ENCODE results near the gene FRRS1.

The FRRS1 gene

DNA sequence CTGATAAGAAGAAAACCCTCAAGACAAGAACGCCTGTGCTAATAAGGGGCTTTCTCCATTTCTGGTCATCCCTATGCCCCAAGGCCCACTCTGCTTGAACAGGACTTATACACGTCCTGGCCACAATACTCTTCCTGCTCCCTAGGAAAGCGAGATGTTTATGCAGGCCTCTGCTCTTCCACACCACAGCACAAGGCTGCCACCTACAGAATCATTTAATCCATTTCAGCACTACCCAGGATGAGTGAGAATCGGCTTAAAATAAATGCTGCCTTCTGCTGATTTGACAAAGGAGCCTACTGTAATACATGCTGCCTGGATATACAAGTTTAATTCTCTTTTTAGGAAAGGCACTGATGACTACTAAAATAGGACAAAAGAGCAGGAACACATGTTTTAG is 29.4 kb downstream of the FRRS1 start:
- Histone ChIP-seq H3K9ac (ENCODE audit: low read length in 5 of 5) (no peak overlapping the region), H3K9me3 (ENCODE audit: control insufficient read depth in 5 of 5, low read length in 5 of 5) (no peaks in the 10 kb centered on the region), H3K27ac (ENCODE audit: low read depth, low read length) (no peak overlapping the region), H3K4me1 (ENCODE audit: control insufficient read depth in 5 of 5, insufficient read depth in 5 of 5, low read length in 5 of 5) (no peaks in the 10 kb centered on the region), H3K36me3 (ENCODE audit: control insufficient read depth in 5 of 5, insufficient read depth in 5 of 5, low read length in 5 of 5) (peaks cover 2 to 14% (median 8%) of the 10 kb centered on the region in 5 donors), H3K4me3 (ENCODE audit: low read depth in 1 of 5, low read length in 5 of 5) (no peak overlapping the region), H3K27me3 (ENCODE audit: control insufficient read depth in 5 of 5, insufficient read depth in 4 of 5, low read length in 5 of 5) (no peaks in the 10 kb centered on the region)

DNA sequence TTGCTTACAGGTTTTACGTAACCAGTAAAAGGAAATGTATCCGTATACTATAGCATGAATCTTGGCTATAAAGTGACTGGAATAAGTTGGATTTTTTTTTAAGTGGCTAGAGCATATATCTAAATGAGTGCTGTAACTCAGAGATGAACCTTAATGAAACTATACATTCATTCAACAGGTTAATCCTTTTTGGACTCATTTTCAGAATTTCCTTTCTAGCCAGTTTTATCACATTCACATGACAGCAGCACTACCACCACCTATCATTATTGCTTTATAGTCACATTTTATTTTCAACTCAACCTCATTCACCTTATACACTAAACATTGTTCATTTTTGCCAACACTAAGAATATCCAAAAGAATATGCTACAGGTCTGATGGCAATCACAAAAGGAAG is 30.6 kb downstream of the FRRS1 start:
- peaks cover 0 to 11% (median 3%) of the 10 kb centered on the region in 5 donors for H3K36me3 ChIP-seq (ENCODE audit: control insufficient read depth in 5 of 5, insufficient read depth in 5 of 5, low read length in 5 of 5)
- no peaks in the 10 kb centered on the region for H3K9me3 ChIP-seq (ENCODE audit: control insufficient read depth in 5 of 5, low read length in 5 of 5)
- H3K27me3 ChIP-seq (ENCODE audit: control insufficient read depth in 5 of 5, insufficient read depth in 4 of 5, low read length in 5 of 5), result no peaks in the 10 kb centered on the region
- H3K27ac ChIP-seq (ENCODE audit: low read depth, low read length), result no peak overlapping the region
- no peaks in the 10 kb centered on the region for H3K4me1 ChIP-seq (ENCODE audit: control insufficient read depth in 5 of 5, insufficient read depth in 5 of 5, low read length in 5 of 5)
- H3K9ac ChIP-seq (ENCODE audit: low read length in 5 of 5), result no peak overlapping the region
- H3K4me3 ChIP-seq (ENCODE audit: low read depth in 1 of 5, low read length in 5 of 5), result no peak overlapping the region

DNA sequence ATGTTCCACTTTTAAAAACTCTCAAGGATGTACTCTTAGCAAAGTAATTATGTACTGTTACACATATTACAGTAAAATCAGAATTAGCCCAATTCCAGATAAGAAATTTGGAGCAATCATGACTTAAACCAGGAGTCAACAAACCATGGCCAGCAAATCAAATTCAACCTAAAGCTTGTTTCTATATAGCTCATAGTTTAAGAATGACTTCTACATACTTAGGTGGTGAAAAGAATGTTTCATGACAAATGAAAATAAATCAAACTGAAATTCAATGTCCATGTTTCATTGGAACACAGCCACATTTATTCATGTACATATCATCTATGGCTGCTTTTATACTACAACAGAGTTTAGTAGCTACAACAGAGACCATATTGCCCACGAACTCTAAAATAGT is 35.1 kb downstream of the FRRS1 start:
- no peaks in the 10 kb centered on the region for H3K9me3 ChIP-seq (ENCODE audit: control insufficient read depth in 5 of 5, low read length in 5 of 5)
- no peak overlapping the region for H3K27ac ChIP-seq (ENCODE audit: low read depth, low read length)
- peaks cover 0 to 4% (median 0%) of the 10 kb centered on the region in 5 donors for H3K36me3 ChIP-seq (ENCODE audit: control insufficient read depth in 5 of 5, insufficient read depth in 5 of 5, low read length in 5 of 5)
- no peak overlapping the region for H3K9ac ChIP-seq (ENCODE audit: low read length in 5 of 5)
- no peak overlapping the region for H3K4me3 ChIP-seq (ENCODE audit: low read depth in 1 of 5, low read length in 5 of 5)
- H3K27me3 ChIP-seq (ENCODE audit: control insufficient read depth in 5 of 5, insufficient read depth in 4 of 5, low read length in 5 of 5), result no peaks in the 10 kb centered on the region
- peaks cover 2 to 33% (median 15%) of the 10 kb centered on the region in 5 donors for H3K4me1 ChIP-seq (ENCODE audit: control insufficient read depth in 5 of 5, insufficient read depth in 5 of 5, low read length in 5 of 5)

DNA sequence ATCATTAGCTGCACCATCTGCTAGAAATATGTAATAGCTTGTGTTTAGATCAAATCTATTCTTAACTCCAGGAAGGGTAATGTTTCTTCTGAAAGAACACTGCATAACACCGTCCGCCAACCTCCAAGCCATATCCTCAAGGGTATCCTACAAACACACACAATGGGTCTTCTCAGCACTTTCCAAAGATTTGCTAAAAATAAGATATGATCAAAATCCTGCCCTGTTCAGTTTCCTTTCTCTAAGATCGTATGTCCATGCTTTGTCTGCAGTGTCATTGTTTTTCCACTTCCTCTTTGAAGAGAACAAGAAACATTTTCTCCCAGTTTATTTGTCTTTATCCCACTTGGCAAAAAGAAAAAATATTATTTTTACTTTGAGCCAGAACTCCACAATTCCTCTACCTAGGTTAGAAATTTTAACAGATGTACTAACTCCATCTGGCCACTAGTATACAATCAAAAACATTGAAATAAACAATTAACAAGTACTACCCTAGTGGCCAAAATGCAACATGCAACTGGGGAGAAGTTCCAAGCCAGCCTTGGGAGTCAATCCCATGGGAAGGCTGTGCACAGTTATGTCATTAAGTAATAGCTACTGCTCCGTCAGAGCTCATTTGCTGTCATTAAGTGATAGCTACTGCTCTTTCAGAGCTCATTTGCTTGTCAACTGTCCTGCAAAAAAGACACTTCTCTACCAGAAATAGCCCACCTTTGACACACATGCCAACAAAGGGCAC is 37.8 kb downstream of the FRRS1 start:
- Histone ChIP-seq H3K27ac (ENCODE audit: low read depth, low read length) (peak overlapping the region; percentile 34), H3K27me3 (ENCODE audit: control insufficient read depth in 5 of 5, insufficient read depth in 4 of 5, low read length in 5 of 5) (no peaks in the 10 kb centered on the region), H3K4me3 (ENCODE audit: low read depth in 1 of 5, low read length in 5 of 5) (peak overlapping the region in 2 of 5 donors; percentile 24 to 28), H3K9ac (ENCODE audit: low read length in 5 of 5) (no peak overlapping the region), H3K9me3 (ENCODE audit: control insufficient read depth in 5 of 5, low read length in 5 of 5) (no peaks in the 10 kb centered on the region), H3K36me3 (ENCODE audit: control insufficient read depth in 5 of 5, insufficient read depth in 5 of 5, low read length in 5 of 5) (peaks cover 0 to 4% (median 3%) of the 10 kb centered on the region in 5 donors), H3K4me1 (ENCODE audit: control insufficient read depth in 5 of 5, insufficient read depth in 5 of 5, low read length in 5 of 5) (peaks cover 2 to 33% (median 15%) of the 10 kb centered on the region in 5 donors)

DNA sequence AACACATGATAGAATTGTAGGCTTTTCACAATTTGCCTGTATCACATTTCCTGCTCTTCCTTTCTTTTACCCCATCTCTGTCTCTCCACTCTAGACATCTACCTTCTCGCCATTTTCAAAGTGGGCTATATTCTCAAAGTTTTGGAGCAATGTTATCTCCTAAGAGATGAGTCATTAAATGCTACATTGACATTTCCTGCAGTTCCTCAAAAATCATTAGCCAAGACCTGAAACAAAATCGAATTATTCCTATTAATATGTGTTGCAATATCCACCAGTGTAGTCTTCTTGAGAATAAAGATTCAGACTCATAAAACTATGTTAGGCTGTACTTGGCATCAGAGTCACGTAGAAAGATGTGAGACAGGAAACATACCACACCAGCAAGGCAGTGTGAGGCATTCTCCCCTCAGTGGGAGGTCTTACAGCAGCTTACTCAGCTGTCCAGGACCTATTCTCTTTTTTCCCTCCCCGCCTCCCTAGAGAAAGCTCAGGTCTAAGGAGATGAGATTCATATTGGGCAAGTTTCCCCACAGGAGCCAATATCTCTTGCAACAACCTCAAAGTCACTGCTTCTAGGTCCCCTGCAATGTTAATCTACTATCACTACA is 38.8 kb downstream of the FRRS1 start:
- peak overlapping the region in 3 of 5 donors; percentile 24 to 32 (median 28) for H3K4me3 ChIP-seq (ENCODE audit: low read depth in 1 of 5, low read length in 5 of 5)
- H3K36me3 ChIP-seq (ENCODE audit: control insufficient read depth in 5 of 5, insufficient read depth in 5 of 5, low read length in 5 of 5), result peaks cover 0 to 3% (median 0%) of the 10 kb centered on the region in 5 donors
- no peak overlapping the region for H3K9ac ChIP-seq (ENCODE audit: low read length in 5 of 5)
- H3K4me1 ChIP-seq (ENCODE audit: control insufficient read depth in 5 of 5, insufficient read depth in 5 of 5, low read length in 5 of 5), result peaks cover 2 to 33% (median 15%) of the 10 kb centered on the region in 5 donors
- no peaks in the 10 kb centered on the region for H3K9me3 ChIP-seq (ENCODE audit: control insufficient read depth in 5 of 5, low read length in 5 of 5)
- H3K27me3 ChIP-seq (ENCODE audit: control insufficient read depth in 5 of 5, insufficient read depth in 4 of 5, low read length in 5 of 5), result no peaks in the 10 kb centered on the region
- H3K27ac ChIP-seq (ENCODE audit: low read depth, low read length), result peak overlapping the region; percentile 34

GRCh38 chr1:99726818-99727217 is 39.6 kb downstream of the FRRS1 start:
- Histone ChIP-seq H3K4me1 (ENCODE audit: control insufficient read depth in 5 of 5, insufficient read depth in 5 of 5, low read length in 5 of 5) (peaks cover 2 to 33% (median 15%) of the 10 kb centered on the region in 5 donors), H3K27me3 (ENCODE audit: control insufficient read depth in 5 of 5, insufficient read depth in 4 of 5, low read length in 5 of 5) (no peaks in the 10 kb centered on the region), H3K27ac (ENCODE audit: low read depth, low read length) (no peak overlapping the region), H3K36me3 (ENCODE audit: control insufficient read depth in 5 of 5, insufficient read depth in 5 of 5, low read length in 5 of 5) (peaks cover 0 to 3% (median 0%) of the 10 kb centered on the region in 5 donors), H3K4me3 (ENCODE audit: low read depth in 1 of 5, low read length in 5 of 5) (no peak overlapping the region), H3K9ac (ENCODE audit: low read length in 5 of 5) (no peak overlapping the region), H3K9me3 (ENCODE audit: control insufficient read depth in 5 of 5, low read length in 5 of 5) (no peaks in the 10 kb centered on the region)

DNA sequence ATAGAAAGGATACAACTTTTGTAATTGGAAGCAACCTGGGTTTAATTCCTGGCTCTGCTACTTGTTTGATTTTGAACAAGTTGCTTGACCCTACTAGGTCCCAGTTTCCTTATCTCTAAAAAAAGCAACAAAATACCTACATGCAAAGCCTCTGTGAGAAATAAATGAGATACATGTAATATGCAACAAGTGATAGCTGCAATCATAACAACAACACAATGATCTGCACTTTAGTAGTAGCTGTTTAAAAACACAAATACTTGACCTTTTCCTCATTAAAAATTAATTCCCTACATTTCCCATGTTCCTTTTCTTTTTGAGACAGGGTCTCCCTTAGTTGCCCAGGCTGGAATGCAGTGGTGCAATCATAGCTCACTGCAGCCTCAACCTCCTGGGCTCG is 40.0 kb downstream of the FRRS1 start:
- Histone ChIP-seq H3K4me1 (ENCODE audit: control insufficient read depth in 5 of 5, insufficient read depth in 5 of 5, low read length in 5 of 5) (peaks cover 2 to 33% (median 15%) of the 10 kb centered on the region in 5 donors), H3K9me3 (ENCODE audit: control insufficient read depth in 5 of 5, low read length in 5 of 5) (no peaks in the 10 kb centered on the region), H3K27ac (ENCODE audit: low read depth, low read length) (no peak overlapping the region), H3K27me3 (ENCODE audit: control insufficient read depth in 5 of 5, insufficient read depth in 4 of 5, low read length in 5 of 5) (no peaks in the 10 kb centered on the region), H3K9ac (ENCODE audit: low read length in 5 of 5) (no peak overlapping the region), H3K36me3 (ENCODE audit: control insufficient read depth in 5 of 5, insufficient read depth in 5 of 5, low read length in 5 of 5) (peaks cover 0 to 3% (median 0%) of the 10 kb centered on the region in 5 donors), H3K4me3 (ENCODE audit: low read depth in 1 of 5, low read length in 5 of 5) (no peak overlapping the region)

DNA sequence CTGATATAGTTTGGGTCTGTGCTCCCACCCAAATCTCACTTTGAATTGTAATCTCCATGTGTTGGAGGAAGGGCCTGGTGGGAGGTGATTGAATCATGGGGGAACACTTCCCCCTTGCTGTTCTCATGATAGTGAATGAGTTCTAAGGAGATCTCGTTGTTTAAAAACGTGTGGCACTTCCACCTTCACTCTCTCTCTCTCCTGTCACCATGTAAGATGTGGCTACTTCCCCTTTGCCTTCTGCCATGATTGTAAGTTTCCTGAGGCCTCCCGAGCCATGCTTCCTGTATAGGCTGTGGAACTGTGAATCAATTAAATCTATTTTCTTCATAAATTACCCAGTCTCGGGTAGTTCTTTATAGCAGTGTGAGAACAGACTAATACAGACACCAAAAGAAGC is 40.4 kb downstream of the FRRS1 start:
- Histone ChIP-seq H3K4me1 (ENCODE audit: control insufficient read depth in 5 of 5, insufficient read depth in 5 of 5, low read length in 5 of 5) (peaks cover 2 to 33% (median 15%) of the 10 kb centered on the region in 5 donors), H3K9me3 (ENCODE audit: control insufficient read depth in 5 of 5, low read length in 5 of 5) (no peaks in the 10 kb centered on the region), H3K27me3 (ENCODE audit: control insufficient read depth in 5 of 5, insufficient read depth in 4 of 5, low read length in 5 of 5) (no peaks in the 10 kb centered on the region), H3K27ac (ENCODE audit: low read depth, low read length) (no peak overlapping the region), H3K9ac (ENCODE audit: low read length in 5 of 5) (no peak overlapping the region), H3K4me3 (ENCODE audit: low read depth in 1 of 5, low read length in 5 of 5) (no peak overlapping the region), H3K36me3 (ENCODE audit: control insufficient read depth in 5 of 5, insufficient read depth in 5 of 5, low read length in 5 of 5) (peaks cover 0 to 3% (median 0%) of the 10 kb centered on the region in 5 donors)

- peaks cover 0 to 18% (median 5%) of the 10 kb centered on the region in 5 donors for H3K4me1 ChIP-seq (ENCODE audit: control insufficient read depth in 5 of 5, insufficient read depth in 5 of 5, low read length in 5 of 5)
- no peak overlapping the region for H3K27ac ChIP-seq (ENCODE audit: low read depth, low read length)
- H3K9ac ChIP-seq (ENCODE audit: low read length in 5 of 5), result no peak overlapping the region
- H3K36me3 ChIP-seq (ENCODE audit: control insufficient read depth in 5 of 5, insufficient read depth in 5 of 5, low read length in 5 of 5), result peaks cover 0 to 7% (median 0%) of the 10 kb centered on the region in 5 donors
- no peaks in the 10 kb centered on the region for H3K9me3 ChIP-seq (ENCODE audit: control insufficient read depth in 5 of 5, low read length in 5 of 5)
- no peaks in the 10 kb centered on the region for H3K27me3 ChIP-seq (ENCODE audit: control insufficient read depth in 5 of 5, insufficient read depth in 4 of 5, low read length in 5 of 5)
- no peak overlapping the region for H3K4me3 ChIP-seq (ENCODE audit: low read depth in 1 of 5, low read length in 5 of 5)
These were observed 43.2 kb downstream of the FRRS1 start for GRCh38 chr1:99723251-99723650.

DNA sequence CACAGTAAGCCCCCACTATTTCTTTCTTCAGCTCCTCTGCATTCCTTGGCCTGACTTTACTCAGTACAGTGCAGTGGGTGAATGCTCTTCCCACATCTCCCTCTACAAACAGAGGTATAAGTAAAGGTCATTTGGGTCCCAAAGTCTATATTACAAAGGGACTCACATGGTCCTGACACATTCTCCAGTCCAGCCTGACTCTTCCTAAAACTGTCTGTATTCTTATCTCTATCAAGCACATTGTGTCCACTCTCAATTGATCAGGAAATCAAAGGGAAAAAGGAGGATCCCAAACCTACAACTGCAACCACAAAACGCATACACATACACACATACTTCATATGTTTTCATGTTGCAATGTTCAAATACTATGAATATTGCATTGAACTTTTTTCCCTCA is 49.4 kb downstream of the FRRS1 start:
- Histone ChIP-seq H3K27me3 (ENCODE audit: control insufficient read depth in 5 of 5, insufficient read depth in 4 of 5, low read length in 5 of 5) (no peaks in the 10 kb centered on the region), H3K4me3 (ENCODE audit: low read depth in 1 of 5, low read length in 5 of 5) (no peak overlapping the region), H3K27ac (ENCODE audit: low read depth, low read length) (no peak overlapping the region), H3K9ac (ENCODE audit: low read length in 5 of 5) (no peak overlapping the region), H3K9me3 (ENCODE audit: control insufficient read depth in 5 of 5, low read length in 5 of 5) (no peaks in the 10 kb centered on the region), H3K36me3 (ENCODE audit: control insufficient read depth in 5 of 5, insufficient read depth in 5 of 5, low read length in 5 of 5) (peaks cover 9 to 24% (median 13%) of the 10 kb centered on the region in 5 donors), H3K4me1 (ENCODE audit: control insufficient read depth in 5 of 5, insufficient read depth in 5 of 5, low read length in 5 of 5) (no peaks in the 10 kb centered on the region)
